Skin of body (tissue), 2 donors: Measurements from ENCODE around the gene CRB2. TPM values are rescaled to one million over a fixed set of nuclear protein-coding genes. Genes with fewer than 3 reads are reported as not detected.
"Not testable (repeated sequence)": the region's sequence is repeated elsewhere in the genome, so short reads cannot be mapped to it uniquely, and the experiment has no call there.

ENCODE experiments used
- DNase-seq: peaks from one replicate; lab custom pipeline; 2025; lab: John Stamatoyannopoulos, UW
- total RNA-seq: library from RNA; depleted of rRNA; stranded (reverse); fragments of >200 nt; gene quantifications from one replicate; pipeline ENCODE4 v1.2.3, GENCODE V29; 2014

CRB2 gene
- total RNA-seq, 1 donor from 2014 or later: 0.10 TPM

DNA sequence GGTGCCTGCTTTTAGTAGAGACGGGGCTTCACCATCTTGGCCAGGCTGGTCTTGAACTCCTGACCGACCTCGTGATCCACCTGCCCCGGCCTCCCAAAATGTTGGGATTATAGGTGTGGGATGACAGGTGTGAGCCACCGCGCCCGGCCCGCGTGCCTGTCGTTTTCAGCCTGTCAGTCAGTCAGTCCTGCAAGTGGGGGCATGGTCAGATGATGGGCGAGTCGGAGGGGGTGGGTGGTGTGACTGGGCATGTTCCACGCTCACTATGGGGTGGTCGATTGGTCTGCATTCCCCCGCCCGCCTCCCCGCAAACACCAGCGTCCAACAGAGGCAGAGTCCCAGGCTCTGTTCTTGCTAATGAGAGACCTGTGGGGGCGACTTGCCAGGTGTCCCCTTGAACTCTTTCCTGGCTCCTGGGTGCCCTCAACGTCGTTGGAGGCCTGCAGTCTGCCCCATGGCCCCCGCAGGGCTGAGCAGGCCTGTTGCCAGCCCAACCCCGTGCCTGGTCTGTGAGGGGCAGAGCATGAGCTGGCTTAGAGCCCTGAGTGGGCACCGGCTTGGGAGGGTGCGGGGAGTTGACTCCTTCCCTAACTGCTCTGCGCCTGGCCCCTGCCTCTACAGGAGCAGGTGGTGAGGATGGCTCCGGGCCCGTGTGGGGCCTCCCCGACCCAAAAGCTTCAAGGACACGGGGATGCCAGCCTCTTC is 23.1 kb downstream of the CRB2 start:
- no peak for DNase-seq

DNA sequence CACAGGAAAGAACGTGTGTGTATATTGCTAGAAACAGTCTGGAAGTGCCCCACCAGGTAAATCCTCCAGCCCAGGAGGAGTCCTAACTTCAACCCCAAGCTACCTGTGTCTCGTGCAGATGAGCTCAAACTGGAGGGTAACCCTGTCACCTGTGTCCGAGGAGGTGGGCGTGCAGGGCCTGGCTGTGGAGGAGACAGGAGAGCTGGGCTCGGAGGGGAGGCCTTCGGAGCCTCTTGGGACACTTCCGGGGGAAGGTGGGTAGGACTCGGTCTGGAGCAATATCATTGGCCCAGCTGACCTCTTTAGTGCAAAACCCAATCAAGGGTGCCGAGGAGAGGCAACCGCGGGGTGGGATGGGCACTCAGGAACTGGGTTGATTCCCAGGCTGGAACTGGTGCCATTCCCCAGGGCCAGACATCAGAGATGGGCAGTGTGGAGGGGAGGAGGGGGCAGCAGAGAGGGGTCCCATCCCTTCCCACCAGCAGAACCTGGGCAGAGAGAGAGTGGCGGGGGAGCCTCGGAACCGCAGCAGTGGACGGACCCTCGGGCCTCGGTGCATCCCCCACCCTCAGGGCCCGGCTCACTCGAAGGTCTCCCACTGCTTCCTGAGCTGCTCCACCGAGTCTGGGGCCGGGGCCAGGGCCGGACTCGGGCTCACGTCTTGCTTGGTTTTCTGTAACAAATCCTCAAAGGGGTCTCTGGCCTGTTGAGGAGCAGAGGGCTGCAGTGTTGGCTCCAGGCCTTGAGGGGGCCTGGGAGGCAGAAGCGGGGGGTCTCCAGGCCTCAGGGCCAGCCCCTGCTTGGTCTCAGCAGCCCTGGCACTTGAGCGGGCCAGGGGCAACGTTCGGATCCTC is 25.1 kb downstream of the CRB2 start:
- DNase-seq: no peak

DNA sequence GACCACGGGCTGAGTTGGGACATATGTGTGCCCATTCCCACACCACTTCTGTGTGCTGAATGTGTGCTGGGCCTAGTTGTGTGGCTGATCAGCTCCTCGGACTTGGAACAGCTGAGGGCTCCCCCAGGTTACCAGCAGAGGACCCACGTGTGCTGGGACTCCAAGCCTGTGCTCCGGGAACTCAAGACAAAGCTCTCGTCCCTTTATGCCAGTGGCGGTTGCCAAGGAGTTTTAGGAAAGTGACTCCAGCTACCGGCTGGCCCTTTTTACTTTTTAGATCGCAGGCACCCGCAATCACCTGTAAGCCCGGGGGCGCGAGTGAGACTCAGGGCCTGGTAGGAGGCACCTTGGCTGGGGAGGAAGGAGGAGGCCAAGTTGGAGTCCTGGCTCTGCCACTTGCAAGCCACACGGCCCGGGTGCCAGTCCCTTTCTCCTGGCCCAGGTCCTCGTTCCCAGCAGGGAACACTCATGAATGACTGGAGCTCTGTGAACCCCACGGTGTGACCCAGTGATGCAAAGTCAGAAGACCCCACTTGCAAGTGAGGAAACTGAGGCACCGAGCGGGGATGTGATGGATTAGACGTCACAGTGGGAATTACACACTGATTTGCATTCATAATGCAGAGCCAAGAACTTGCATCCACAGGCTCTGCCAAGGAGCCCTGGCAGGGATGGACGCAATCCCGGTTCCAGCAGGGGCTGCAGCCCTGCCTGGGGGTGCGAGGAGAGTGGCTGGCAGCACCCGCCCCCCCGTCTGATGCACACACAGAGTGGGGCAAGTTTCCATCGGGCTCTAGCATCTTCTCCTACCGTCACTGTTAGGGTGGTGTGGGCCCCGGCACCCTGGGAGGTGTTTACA is 26.9 kb downstream of the CRB2 start:
- DNase-seq: no peak

DNA sequence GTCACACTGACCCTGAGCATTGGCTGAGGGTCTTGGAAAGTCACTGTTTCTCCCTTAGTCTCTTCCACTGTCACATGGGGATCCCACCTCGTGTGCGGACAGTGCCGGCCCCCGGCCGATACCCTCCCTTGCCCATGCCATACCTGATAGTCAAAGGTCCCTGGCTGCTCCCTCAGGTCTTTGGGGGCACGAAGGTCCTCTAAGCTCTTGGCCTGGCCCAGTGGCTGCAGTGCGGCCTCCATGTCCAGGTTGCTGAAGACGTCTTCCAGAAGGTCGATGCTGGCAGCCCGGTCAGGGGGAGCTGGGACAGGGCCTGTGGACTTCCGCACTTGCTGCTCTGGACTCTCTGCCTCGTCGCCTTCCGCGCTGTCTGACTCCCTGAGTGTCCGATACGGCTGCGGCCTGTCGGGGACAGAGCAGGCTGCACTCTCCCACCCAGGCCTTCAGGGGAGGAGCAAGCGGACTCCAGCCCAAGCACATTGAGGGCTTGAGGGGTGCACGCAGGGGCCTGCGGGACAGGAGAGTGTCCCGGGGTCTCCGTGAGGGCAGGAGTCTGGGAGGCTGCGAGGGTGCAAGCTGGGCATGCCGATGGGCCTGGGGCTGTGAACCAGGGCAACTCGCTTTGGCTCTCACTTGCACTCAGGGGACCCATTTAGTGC is 27.6 kb downstream of the CRB2 start:
- no peak for DNase-seq

DNA sequence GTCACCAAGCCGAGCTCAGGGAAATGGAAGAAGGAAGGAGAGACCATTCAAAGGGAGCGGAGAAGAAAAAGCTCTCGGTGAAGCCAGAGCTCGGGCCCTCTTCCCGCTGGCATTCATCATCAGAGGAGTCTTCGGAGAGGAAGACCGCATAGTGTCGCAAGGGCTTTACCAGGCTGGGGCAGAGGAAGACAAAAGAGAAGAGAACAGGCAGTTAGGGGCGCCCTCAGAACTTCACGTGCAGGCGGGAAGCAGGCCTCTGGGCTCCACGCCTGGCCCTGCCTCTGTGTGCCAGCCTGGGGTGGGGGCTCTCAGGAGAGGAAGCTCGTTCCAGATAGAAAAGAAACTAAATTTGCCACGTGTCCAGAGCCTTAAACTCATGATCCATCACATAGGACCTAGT is 31.7 kb downstream of the CRB2 start:
- no peak for DNase-seq

DNA sequence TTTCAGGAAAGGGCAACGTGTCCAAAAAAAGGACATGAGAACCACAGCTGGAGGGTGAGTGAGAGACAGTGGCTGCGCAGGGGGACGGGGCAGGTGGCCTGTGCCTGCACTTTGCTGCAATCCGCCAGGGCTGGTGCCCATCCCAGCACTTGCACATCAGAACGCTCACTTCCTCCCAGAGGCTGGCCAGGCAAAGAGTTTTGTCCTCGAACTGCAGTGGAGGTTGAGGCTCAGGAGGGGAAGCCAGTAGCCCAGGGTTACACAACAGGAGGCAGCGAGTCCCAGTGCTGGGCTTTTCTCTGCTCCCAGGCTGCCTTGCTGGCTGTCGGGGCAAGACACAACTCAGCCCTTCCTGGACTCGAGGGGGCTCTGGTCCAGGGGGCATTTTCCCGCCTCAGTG is 33.1 kb downstream of the CRB2 start:
- DNase-seq: no peak

DNA sequence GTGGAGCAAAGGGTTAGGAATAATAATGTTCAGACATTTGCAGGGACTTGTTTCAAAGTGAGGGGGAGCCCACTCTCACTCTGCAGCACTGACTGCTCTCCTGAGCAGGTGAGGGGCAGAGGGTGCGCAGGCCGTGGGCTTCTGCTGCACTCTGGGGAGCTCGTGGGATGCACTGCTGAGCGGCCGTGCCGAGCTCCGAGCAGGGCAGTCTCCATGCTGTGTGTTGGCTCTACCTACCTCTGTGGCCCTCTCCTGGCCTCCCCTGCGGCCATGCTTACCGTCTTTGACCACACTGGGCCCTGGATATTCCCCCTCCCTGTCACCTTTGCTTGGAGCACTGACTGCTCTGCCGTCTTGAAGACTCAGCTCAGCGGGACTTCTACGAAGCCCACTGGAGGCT is 33.7 kb downstream of the CRB2 start:
- no peak for DNase-seq

DNA sequence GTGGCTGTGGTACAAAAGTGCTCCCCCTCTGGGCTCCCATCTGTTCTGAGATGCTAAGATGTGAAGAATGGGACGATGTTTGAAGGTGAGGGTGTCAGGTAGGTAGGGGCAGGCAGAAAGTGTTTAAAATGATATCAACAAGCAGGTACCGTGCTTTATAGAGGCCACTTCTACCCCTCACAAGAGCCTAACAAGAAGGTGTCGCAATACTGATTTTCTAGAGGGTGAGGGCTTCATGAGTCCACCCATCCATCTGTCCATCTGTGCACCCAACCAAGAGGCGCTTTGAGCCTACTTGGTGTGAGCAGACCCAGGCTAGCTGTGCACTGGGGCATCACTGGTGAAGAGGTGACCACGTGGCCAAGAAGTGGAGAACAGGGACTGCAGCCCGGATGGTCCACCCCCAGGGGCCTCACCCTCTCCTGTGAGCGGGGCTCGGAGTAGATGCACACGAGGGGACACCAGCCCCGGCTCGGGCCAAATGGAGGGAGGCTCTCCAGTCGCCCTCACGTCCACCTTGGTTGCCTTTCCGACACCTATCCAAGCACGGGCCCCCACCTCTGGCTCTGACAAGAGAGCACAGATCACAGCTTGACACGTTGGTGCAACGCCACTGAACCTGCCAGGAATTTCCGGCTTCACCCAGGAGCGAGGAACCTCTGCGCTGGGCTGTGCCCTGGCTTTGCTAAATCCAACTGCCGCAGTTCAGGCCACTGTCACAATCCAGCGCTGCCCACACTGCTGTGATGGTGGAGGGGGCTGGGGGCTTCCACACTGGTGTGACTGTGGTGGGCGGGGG is 34.5 kb downstream of the CRB2 start:
- no peak for DNase-seq

DNA sequence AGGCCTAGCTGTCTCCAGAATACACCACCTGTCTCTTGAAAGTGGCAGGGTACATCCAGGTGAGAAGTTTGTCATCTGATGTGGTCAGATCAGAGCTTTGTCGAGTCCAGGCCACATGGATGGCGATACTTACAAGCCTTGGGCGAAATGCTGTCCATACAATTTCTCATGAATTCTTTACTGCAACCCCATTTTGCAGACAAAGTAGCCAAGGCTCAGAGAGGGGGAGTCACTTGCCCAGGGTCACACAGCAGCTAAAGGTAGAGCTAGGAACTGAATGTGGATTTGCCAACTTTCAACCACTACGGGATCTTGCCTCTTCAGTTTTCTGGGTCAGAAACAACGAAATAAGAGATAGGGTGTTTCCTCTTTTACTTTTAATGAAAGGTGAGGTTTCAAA is 35.2 kb downstream of the CRB2 start:
- no peak for DNase-seq

DNA sequence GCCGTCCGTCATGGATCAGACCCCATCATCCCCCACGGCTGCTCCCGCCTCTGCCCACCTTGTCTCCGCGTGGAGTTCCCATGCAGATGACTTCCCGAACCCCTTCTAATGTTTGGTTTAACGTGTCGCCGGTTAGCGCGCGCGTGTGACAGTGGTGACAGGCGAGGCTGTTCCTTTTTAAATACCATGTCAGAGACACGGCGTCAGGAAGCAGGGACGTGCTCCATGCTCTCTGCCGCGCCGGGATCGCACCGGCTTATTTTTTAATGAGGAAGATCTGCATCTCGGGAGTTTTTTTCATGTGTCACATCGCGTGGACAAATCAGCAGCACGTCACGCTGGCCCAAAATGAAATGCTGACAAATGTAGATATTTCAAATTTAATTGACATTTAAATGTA is 35.9 kb downstream of the CRB2 start:
- no peak for DNase-seq

DNA sequence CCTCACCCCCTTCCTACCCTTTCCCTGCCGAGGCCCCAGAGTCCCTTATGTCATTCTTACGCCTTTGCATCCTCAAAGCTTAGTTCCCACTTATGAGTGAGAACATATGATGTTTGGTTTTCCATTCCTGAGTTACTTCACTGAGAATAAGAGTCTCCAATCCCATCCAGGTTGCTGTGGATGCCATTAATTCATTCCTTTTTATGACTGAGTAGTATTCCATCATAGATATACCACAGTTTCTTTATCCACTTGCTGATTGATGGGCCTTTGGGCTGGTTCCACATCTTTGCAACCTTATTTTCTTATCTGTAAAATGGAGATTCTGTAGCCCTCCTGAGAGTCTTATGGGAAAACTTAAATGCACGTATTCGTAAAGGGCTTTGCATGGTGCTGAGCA is 36.8 kb downstream of the CRB2 start:
- no peak for DNase-seq

DNA sequence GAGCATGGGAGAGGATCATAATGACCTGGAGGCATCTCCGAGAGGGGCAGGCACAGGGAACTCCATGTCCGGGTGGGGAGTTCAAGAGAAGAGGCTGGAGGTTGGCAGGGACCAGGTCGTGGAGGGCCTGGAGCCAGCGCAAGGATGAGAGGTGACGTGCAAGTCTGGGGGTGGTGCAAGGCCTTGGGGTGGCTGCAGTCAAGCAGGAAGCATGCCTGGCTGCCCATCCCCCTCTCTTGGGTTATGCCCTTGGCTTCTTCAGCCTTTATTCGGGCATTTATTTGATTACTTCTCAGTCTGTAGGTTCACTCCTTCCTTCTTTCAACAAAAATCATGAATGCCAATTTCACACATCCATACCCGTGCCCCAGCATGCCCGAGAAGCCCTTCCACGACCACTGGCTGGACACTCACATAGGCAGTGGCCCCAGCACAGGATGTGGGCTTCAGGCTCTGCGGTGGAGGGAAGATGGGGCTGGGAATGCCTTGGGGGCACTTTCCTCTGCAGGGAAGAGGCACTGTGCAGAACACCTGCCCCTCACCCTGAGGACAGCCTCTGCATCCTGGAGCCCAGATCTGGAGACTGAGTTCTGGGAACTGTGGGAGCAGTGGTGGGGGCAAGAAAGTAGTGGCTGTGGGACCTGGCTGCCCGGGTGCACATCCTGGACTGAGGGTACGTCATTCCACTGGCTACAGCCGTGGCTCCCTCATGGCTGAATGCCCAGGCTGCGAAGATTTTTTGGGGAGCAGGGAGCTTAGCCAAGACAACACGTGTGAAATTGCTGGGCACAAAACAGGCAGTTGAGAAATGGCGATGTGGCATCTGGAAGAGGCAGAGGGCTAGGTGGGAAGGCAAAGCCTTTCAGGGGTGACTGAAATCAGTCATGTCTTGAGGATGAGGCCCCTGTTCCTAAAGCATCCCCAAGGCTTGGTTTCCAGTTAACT is 38.6 kb downstream of the CRB2 start:
- DNase-seq: no peak

DNA sequence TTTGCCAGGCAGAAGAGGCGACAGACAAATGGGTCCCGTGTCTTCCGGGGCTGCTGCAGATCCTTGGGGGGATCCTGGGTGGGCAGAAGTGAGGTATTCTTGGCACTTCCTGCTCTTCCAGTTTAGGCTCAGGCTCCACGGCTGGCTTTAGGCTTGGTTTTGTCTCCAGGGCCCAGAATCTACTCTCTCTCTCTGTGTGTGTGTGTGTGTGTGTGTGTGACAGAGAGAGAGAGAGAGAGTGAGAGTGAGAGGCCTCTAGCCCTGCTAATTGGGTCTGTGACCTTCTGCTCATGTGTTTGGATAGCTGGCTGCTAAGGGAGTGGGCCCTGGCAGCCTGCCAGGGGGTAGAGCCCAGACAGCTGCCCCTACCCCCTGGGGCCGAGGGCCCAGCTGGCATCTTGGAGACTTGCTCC is 39.3 kb downstream of the CRB2 start:
- no peak for DNase-seq

DNA sequence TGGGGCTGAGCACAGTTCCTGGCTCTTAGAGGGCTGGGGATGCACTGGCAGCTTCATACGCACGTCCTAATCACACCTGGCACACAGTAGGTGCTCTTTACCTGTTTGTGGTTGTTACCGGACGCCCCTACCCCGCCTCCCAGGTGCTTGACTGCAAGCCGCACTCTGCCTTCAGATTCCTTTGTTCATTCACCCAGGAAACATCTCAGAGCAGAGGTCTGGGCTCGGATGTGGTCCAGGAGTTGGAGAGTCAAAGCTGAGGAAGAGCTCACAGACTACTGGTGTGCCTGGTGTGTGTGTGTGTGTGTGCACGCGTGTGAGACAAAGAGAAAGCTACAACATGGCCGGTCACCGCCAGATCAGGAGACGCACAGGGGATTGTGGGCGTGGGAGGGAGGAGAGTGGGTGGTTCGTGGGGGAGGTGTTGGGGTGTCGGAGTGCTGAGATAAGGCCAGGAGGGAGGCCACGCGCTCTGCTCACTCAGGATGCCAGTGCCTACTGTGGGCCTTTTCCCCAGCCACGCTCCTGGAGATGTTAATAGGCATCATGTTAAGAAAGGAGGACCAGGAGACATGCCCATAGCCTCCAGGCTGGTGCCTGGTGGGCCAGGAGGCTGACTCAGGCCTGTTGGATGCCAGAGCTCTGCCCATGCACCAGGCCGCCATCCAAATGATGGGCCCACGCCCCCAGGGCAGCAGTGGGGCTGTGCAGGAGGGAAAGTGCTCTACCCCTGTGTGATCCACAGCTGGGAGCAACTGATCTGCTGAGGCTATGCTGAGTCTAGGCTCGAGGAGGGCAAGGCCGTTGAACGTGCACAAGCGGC is 39.9 kb downstream of the CRB2 start:
- no peak for DNase-seq

DNA sequence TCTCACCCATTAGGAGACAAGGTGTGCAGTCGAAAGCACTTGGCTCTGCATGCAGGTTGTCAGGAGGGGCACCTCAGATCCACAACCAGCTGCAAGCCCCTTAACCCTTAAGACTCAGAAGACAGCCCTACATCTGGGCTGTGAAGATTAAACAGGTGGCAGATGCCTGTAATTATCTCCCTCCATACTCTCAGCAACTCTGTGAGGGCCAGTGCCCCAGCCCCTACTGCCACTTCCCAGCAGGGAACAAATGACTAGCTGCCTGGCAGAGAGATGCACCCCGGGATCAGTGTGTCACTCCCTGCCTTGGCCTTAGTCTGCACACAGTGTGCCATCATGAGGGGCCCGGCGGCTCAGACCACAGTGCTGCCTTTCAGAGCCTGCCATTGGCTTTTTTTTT is 42.0 kb downstream of the CRB2 start:
- no peak for DNase-seq

DNA sequence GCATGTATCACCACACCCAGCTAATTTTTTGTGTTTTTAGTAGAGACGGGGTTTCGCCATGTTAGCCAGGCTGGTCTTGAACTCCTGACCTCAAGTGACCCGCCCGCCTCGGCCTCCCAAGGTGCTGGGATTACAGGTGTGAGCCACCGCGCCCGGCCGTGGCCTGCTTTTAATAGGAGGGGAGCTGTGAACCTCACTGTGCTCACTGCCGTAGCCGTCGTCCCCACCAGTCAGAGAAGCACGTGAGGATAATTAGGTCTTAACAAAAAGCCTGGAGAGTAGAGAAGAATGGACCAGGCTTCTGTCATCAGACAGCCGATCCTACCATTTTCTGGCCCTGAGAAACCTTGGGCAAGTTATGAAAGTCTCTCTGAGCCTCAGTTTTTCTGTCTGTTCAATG is 42.9 kb downstream of the CRB2 start:
- DNase-seq: not testable (repeated sequence)

DNA sequence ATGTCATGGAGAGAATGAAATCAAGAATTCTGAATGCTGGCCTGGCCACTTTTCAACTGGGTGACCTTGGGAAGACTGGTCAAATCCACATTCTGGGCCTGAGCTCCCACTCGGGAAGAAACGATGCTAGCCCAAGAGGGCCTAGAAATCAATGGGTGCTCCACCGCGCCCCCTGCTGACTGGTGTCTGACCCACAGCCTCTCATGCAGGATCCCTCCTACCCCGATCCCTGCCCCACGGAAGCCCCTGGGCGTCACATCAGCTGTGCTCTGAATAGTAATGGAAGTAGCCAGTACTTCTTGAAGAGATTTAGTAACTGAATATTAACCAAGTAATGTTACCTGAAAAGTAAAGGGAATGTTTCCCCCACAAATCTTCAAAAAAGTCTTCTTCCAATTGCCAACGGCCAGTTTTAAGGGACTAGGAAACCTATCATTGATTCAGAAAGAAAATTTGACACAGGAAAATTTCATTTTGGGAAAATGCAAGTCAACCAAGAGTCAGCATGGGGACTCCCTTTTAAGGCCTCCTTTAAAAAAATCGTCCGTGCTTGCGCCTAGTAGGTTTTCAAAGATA is 43.9 kb downstream of the CRB2 start:
- DNase-seq: no peak

DNA sequence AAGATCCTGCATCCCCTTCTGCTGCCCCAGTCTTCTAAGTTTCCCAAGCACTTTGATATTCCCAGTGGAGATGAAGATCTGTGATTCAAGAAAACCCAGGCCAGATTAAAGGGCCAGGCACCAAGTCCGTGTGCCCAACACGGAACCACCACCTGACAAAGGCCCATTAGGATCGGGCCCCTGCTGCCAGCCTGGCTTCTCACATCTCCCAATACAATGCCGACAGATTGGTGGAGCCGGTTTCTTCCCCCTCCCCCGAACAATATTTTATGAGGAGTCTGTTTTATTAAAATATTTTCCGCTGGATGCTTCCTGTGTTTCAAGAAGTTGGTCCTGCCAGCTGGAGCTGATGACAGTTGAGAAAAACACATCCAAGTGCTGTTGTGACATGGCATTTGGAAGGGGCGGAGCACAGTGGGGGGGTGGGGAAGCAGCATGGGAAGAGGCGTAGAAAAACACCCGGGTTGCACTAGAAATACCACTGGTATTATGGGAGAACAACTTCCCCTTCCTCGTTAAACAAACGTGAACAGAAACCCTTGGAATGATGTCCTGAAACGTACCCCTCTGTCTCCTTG is 45.0 kb downstream of the CRB2 start:
- peak; percentile 55 for DNase-seq
